Activated CD4-positive, alpha-beta T cell treated with anti-CD3 and anti-CD28 coated beads, Interleukin-2, amount 10 ng/mL, durations not matched to agents 24 days and 14 days (primary cell): ENCODE measurements around the gene ZNF723. TPM values are rescaled to one million over a fixed set of nuclear protein-coding genes. Genes with fewer than 3 reads are reported as not detected.

Source experiments
- total RNA-seq: library from RNA; stranded (reverse); gene quantifications from 2 replicates; pipeline ENCODE4 v1.2.3, GENCODE V29; 2022

The ZNF723 gene
- total RNA-seq, 1 donor from 2014 or later = not detected

Other genes with a start within 250 kb of the ZNF723 start
- 0.26 and 0.33 TPM in 2 replicates for gene ZNF492, start 198.0 kb upstream of the ZNF723 start, total RNA-seq
- not detected in 2 replicates for gene ZNF99, start 48.1 kb upstream of the ZNF723 start, total RNA-seq
- not detected in 2 replicates for gene ZNF728, start 170.9 kb downstream of the ZNF723 start, total RNA-seq